Uterus (tissue), 4 donors: ENCODE data around the gene CTRL. TPM values are rescaled to one million over a fixed set of nuclear protein-coding genes. Genes with fewer than 3 reads are reported as not detected.
"Not testable (repeated sequence)": the region's sequence is repeated elsewhere in the genome, so short reads cannot be mapped to it uniquely, and the experiment has no call there.

Source experiments
- DNase-seq, 2 donors: peaks; one replicate each; pipeline ENCODE4 v3.0.0-alpha.2; 2019 to 2020
- H3K27ac ChIP-seq, 2 donors: fragments of 200-600 bp; sonication (generic); 1 replicate in 1 of 2; 2 replicates in 1 of 2; pipeline ENCODE4 v1.5.1; 2016 to 2018
- H3K27me3 ChIP-seq, 2 donors: fragments of 200-600 bp; sonication (generic); one replicate each; pipeline ENCODE4 v1.5.1; 2018 to 2019; ENCODE audit warnings: control low read depth in 1 of 2
- H3K36me3 ChIP-seq, 2 donors: fragments of 200-600 bp; sonication (generic); one replicate each; pipeline ENCODE4 v1.5.1; 2019; ENCODE audit warnings: control low read depth in 1 of 2
- H3K4me1 ChIP-seq, 2 donors: fragments of 200-600 bp; sonication (generic); one replicate each; pipeline ENCODE4 v1.5.1; 2018 to 2019; ENCODE audit warnings: control low read depth in 1 of 2
- H3K4me3 ChIP-seq, 2 donors: fragments of 200-600 bp; sonication (generic); 1 replicate in 1 of 2; 2 replicates in 1 of 2; pipeline ENCODE4 v1.5.1; 2018 to 2019; ENCODE audit warnings: mild to moderate bottlenecking in 1 of 2
- H3K9me3 ChIP-seq, 2 donors: fragments of 200-600 bp; sonication (generic); one replicate each; pipeline ENCODE4 v1.5.1; 2019; ENCODE audit warnings: control low read depth in 1 of 2
- CTCF ChIP-seq, 4 experiments: fragments of 200-600 bp in 2 of 4; fragments of 450-650 bp in 2 of 4; sonication (generic) in 2 of 4; IDR thresholded peaks; one replicate each; pipeline ENCODE4 v1.5.1; 2016 to 2019; ENCODE audit warnings: antibody characterized with exemption in 4 of 4, mild to moderate bottlenecking in 2 of 4, moderate library complexity in 1 of 4
- POLR2A ChIP-seq, 2 donors: fragments of 450-650 bp; IDR thresholded peaks; one replicate each; pipeline ENCODE4 v1.6.1; 2016; ENCODE audit warnings: antibody characterized with exemption in 2 of 2, mild to moderate bottlenecking in 1 of 2, moderate library complexity in 1 of 2
- intact Hi-C: fragments of 100-400 bp; cut with DNase I; formaldehyde crosslinking; loops from one replicate; pipeline ENCODE4 v1.15.1; 2023; ENCODE audit warnings: low total_unique reads
- total RNA-seq, 4 donors: library from RNA; depleted of rRNA in 3 of 4; stranded (reverse); fragments of >200 nt in 3 of 4; gene quantifications; one replicate each; pipeline versions ENCODE4 v1.1.0 to v1.2.4, GENCODE V29; 2014 to 2023
- donor health status: DM: yes; HTN: yes; CAD: no.

Gene CTRL
- total RNA-seq, 4 donors from 2014 or later: 1.0 TPM; not detected in 3

GRCh38 chr16:67917140-67917851 is 14.4 kb downstream of the CTRL start:
- H3K27ac ChIP-seq: peak overlapping the region in 1 of 2 donors; percentile 18

GRCh38 chr16:67915831-67916723 is 15.6 kb downstream of the CTRL start:
- Histone ChIP-seq H3K27ac (no peak overlapping the region), H3K27me3 (no peaks in the 10 kb centered on the region), H3K36me3 (no peaks in the 10 kb centered on the region), H3K9me3 (no peaks in the 10 kb centered on the region), H3K4me1 (no peaks in the 10 kb centered on the region), H3K4me3 (no peak overlapping the region)
- no peak for TF ChIP-seq POLR2A (IDR thresholded peaks at IDR 0.05)
- no peak for TF ChIP-seq CTCF (IDR thresholded peaks at IDR 0.05)
- DNase-seq: no peak
- intact Hi-C loops: no loop called here

More at GRCh38 chr16:67917140-67917851, 14.4 kb downstream of the CTRL start:
- Histone ChIP-seq H3K9me3 (no peaks in the 10 kb centered on the region), H3K4me3 (no peak overlapping the region), H3K27me3 (no peaks in the 10 kb centered on the region), H3K36me3 (no peaks in the 10 kb centered on the region), H3K4me1 (no peaks in the 10 kb centered on the region)
- no peak for TF ChIP-seq POLR2A (IDR thresholded peaks at IDR 0.05)
- intact Hi-C loops: no loop called here
- DNase-seq: no peak

GRCh38 chr16:67915496-67915769 is 16.2 kb downstream of the CTRL start:
- H3K4me1 ChIP-seq, H3K4me3 ChIP-seq, H3K9me3 ChIP-seq, DNase-seq, H3K36me3 ChIP-seq, H3K27me3 ChIP-seq, H3K27ac ChIP-seq, intact Hi-C loops: not testable (repeated sequence)

GRCh38 chr16:67914758-67915495 is 16.7 kb downstream of the CTRL start:
- no peak overlapping the region for H3K4me3 ChIP-seq
- no peaks in the 10 kb centered on the region for H3K27me3 ChIP-seq
- no peaks in the 10 kb centered on the region for H3K9me3 ChIP-seq
- TF ChIP-seq POLR2A (IDR thresholded peaks at IDR 0.05) (no peak), CTCF (IDR thresholded peaks at IDR 0.05) (no peak)
- no peaks in the 10 kb centered on the region for H3K36me3 ChIP-seq
- intact Hi-C loops: no loop called here
- no peaks in the 10 kb centered on the region for H3K4me1 ChIP-seq
- no peak overlapping the region for H3K27ac ChIP-seq
- DNase-seq: no peak

GRCh38 chr16:67910158-67910557 is 21.5 kb downstream of the CTRL start:
- no peak for DNase-seq
- intact Hi-C loops: no loop called here
- Histone ChIP-seq H3K4me1 (no peaks in the 10 kb centered on the region), H3K36me3 (no peaks in the 10 kb centered on the region), H3K27me3 (no peaks in the 10 kb centered on the region), H3K4me3 (no peak overlapping the region), H3K27ac (no peak overlapping the region), H3K9me3 (no peaks in the 10 kb centered on the region)
- TF ChIP-seq POLR2A (IDR thresholded peaks at IDR 0.05): no peak

GRCh38 chr16:67909056-67909742 is 22.5 kb downstream of the CTRL start:
- no peaks in the 10 kb centered on the region for H3K9me3 ChIP-seq
- DNase-seq: no peak
- H3K4me1 ChIP-seq: no peaks in the 10 kb centered on the region
- TF ChIP-seq POLR2A (IDR thresholded peaks at IDR 0.05): no peak
- TF ChIP-seq CTCF (IDR thresholded peaks at IDR 0.05): no peak
- no peaks in the 10 kb centered on the region for H3K36me3 ChIP-seq
- intact Hi-C loops: no loop called here
- no peaks in the 10 kb centered on the region for H3K27me3 ChIP-seq
- H3K4me3 ChIP-seq: no peak overlapping the region
- H3K27ac ChIP-seq: no peak overlapping the region
